ENCODE results near the gene KLHL10. TPM values are rescaled to one million over a fixed set of nuclear protein-coding genes. Genes with fewer than 3 reads are reported as not detected.

The KLHL10 gene
- polyA plus RNA-seq, 2 of the 4 experiments (the other 2 are of a cell fraction): 0.12 to 0.13 TPM

GRCh38 chr17:41868568-41868967 is 30.9 kb downstream of the KLHL10 start:
- ChIA-PET POLR2A (interaction anchor here (0.6 kb wide), 1 partner anchor 61 kb away, joined by 3 read pairs; no protein-coding TSS in a partner anchor), CTCF (interaction anchor here (1.0 to 2.7 kb wide), 7 partner anchors 10 to 91 kb away, joined by 3 to 10 read pairs (median 4); partner anchors contain the start of genes ODAD4 and P3H4)
- no peak for FAIRE-seq
- H3K9me3 ChIP-seq: no peaks in the 10 kb centered on the region
- WGBS (ENCODE audit: missing lambda C conversion rate): 85% methylated on average over 3 of the region's 3 CpGs
- ATAC-seq: no peak
- H3K4me3 ChIP-seq: no peak overlapping the region
- H3K4me2 ChIP-seq: no peak overlapping the region
- H3K4me1 ChIP-seq: peaks cover 18% of the 10 kb centered on the region
- TF ChIP-seq RAD21 (conservative IDR thresholded peaks at IDR 0.05 in 1 of 2, IDR thresholded peaks at IDR 0.05 in 1 of 2): no peak
- no peak for TF ChIP-seq E2F6 (IDR thresholded peaks at IDR 0.05; ENCODE audit: borderline replicate concordance, low read depth)
- no peak for TF ChIP-seq ZFP36 (IDR thresholded peaks at IDR 0.05; ENCODE audit: borderline replicate concordance, partially characterized antibody)
- TF ChIP-seq HEYL (CRISPR knock-in tag; IDR thresholded peaks at IDR 0.05): no peak
- no peak for TF ChIP-seq MAX (IDR thresholded peaks at IDR 0.05)
- no peak for TF ChIP-seq HMGXB4 (CRISPR knock-in tag; IDR thresholded peaks at IDR 0.05; ENCODE audit: borderline replicate concordance)
- no peak for TF ChIP-seq JUN (IDR thresholded peaks at IDR 0.05)
- TF ChIP-seq CBX8 (IDR thresholded peaks at IDR 0.05): no peak
- no peak for TF ChIP-seq RARB (CRISPR knock-in tag; IDR thresholded peaks at IDR 0.05)
- TF ChIP-seq GATA3 (IDR thresholded peaks at IDR 0.05; ENCODE audit: borderline replicate concordance): no peak
- TF ChIP-seq ESRRA (IDR thresholded peaks at IDR 0.05; ENCODE audit: borderline replicate concordance, low read length): no peak
- TF ChIP-seq HOXB5 (CRISPR knock-in tag; IDR thresholded peaks at IDR 0.05): no peak
- TF ChIP-seq NFE2L2 (conservative IDR thresholded peaks at IDR 0.05; ENCODE audit: low read length): no peak
- no peak for DNase-seq (ENCODE audit: low read depth in 1 of 2, low spot score in 1 of 2)
- no peak overlapping the region for H3K27ac ChIP-seq

GRCh38 chr17:41869426-41869825 is 31.8 kb downstream of the KLHL10 start:
- Histone ChIP-seq H3K4me2 (no peak overlapping the region), H3K9me3 (no peaks in the 10 kb centered on the region), H3K27ac (no peak overlapping the region), H3K4me1 (peaks cover 11% of the 10 kb centered on the region; the same call in 2 of the 3 replicates), H3K4me3 (no peak overlapping the region)
- WGBS (ENCODE audit: missing lambda C conversion rate): 72% methylated on average over 9 of the region's 9 CpGs
- TF ChIP-seq NPAS2 (CRISPR knock-in tag; IDR thresholded peaks at IDR 0.05; ENCODE audit: borderline replicate concordance) (no peak), HOXA7 (CRISPR knock-in tag; IDR thresholded peaks at IDR 0.05) (peak; percentile 39; the same call in 1 of the 2 replicates), CEBPB (IDR thresholded peaks at IDR 0.05) (no peak)
- FAIRE-seq: no peak
- CTCF ChIA-PET: interaction anchor here (0.9 to 2.5 kb wide), 6 partner anchors 13 to 222 kb away, joined by 3 to 8 read pairs (median 4); partner anchors contain the start of gene P3H4
- no peak for ATAC-seq
- POLR2A ChIA-PET: no interaction called here
- no peak for DNase-seq (ENCODE audit: low read depth in 1 of 2, low spot score in 1 of 2)

- FAIRE-seq (no peak), ATAC-seq (0 out of 6 replicates have a peak, but pooled peaks of 1 of the 2 experiments have one; percentile 1), DNase-seq (ENCODE audit: low read depth in 1 of 2, low spot score in 1 of 2) (no peak)
- Histone ChIP-seq H3K4me2 (no peak overlapping the region), H3K27ac (no peak overlapping the region), H3K4me3 (no peak overlapping the region), H3K4me1 (peaks cover 11% of the 10 kb centered on the region; the same call in 2 of the 3 replicates), H3K9me3 (no peaks in the 10 kb centered on the region)
- ChIA-PET CTCF (interaction anchor here (0.8 to 2.5 kb wide), 6 partner anchors 13 to 223 kb away, joined by 3 to 8 read pairs (median 4); partner anchors contain the start of gene P3H4), POLR2A (no interaction called here)
- WGBS (ENCODE audit: missing lambda C conversion rate): 77% methylated on average over 2 of the region's 2 CpGs
- peak in 1 of 2 experiments; percentile 4; a peak in 1 of 5 replicates for TF ChIP-seq JUN (IDR thresholded peaks at IDR 0.05)
- no peak for TF ChIP-seq JUNB (IDR thresholded peaks at IDR 0.05)
- no peak for TF ChIP-seq SREBF2 (IDR thresholded peaks at IDR 0.05)
- no peak for TF ChIP-seq ESRRA (IDR thresholded peaks at IDR 0.05; ENCODE audit: borderline replicate concordance, low read length)
- no peak for TF ChIP-seq ZSCAN20 (CRISPR knock-in tag; IDR thresholded peaks at IDR 0.05)
- no peak for TF ChIP-seq MAZ (IDR thresholded peaks at IDR 0.05; ENCODE audit: borderline replicate concordance, low read depth, low read length)
Observed at GRCh38 chr17:41870097-41870496, 32.5 kb downstream of the KLHL10 start.

All from A549 (cell line).